ENCODE measurements around the gene MYL9. TPM values are rescaled to one million over a fixed set of nuclear protein-coding genes. Genes with fewer than 3 reads are reported as not detected.
"Not testable (repeated sequence)": the region's sequence is repeated elsewhere in the genome, so short reads cannot be mapped to it uniquely, and the experiment has no call there.

The MYL9 gene
- total and polyA plus RNA-seq, 8 donors = 9.9 to 122 (median 31.7) TPM

GRCh38 chr20:36519012-36519719, 22.2 kb upstream of the MYL9 start:
- no peak for DNase-seq
- no peak for FAIRE-seq
- Histone ChIP-seq H3K27me3 (no peaks in the 10 kb centered on the region), H3K4me1 (no peaks in the 10 kb centered on the region), H3K9me3 (no peaks in the 10 kb centered on the region), H3K27ac (no peak overlapping the region), H3K36me3 (peaks cover 0 to 23% (median 2%) of the 10 kb centered on the region in 3 donors), H3K4me3 (no peak overlapping the region)
- TF ChIP-seq, protein P1, sequence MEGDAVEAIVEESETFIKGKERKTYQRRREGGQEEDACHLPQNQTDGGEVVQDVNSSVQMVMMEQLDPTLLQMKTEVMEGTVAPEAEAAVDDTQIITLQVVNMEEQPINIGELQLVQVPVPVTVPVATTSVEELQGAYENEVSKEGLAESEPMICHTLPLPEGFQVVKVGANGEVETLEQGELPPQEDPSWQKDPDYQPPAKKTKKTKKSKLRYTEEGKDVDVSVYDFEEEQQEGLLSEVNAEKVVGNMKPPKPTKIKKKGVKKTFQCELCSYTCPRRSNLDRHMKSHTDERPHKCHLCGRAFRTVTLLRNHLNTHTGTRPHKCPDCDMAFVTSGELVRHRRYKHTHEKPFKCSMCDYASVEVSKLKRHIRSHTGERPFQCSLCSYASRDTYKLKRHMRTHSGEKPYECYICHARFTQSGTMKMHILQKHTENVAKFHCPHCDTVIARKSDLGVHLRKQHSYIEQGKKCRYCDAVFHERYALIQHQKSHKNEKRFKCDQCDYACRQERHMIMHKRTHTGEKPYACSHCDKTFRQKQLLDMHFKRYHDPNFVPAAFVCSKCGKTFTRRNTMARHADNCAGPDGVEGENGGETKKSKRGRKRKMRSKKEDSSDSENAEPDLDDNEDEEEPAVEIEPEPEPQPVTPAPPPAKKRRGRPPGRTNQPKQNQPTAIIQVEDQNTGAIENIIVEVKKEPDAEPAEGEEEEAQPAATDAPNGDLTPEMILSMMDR (IDR thresholded peaks at IDR 0.05) = no peak
- intact Hi-C loops (cut with DNase I) = no loop called here
- WGBS, 2 donors = 96 to 98% methylated on average over 17 of the region's 17 CpGs
- no peak for ATAC-seq

GRCh38 chr20:36519944-36520343, 21.4 kb upstream of the MYL9 start:
- no peak overlapping the region for H3K27ac ChIP-seq
- no peak overlapping the region for H3K4me3 ChIP-seq
- no peak for ATAC-seq
- H3K27me3 ChIP-seq = no peaks in the 10 kb centered on the region
- peaks cover 0 to 31% (median 9%) of the 10 kb centered on the region in 3 donors for H3K36me3 ChIP-seq
- H3K4me1 ChIP-seq = no peaks in the 10 kb centered on the region
- WGBS, 2 donors = 89 to 95% methylated on average over 2 of the region's 2 CpGs
- H3K9me3 ChIP-seq = no peaks in the 10 kb centered on the region
- DNase-seq = no peak
- intact Hi-C loops (cut with DNase I) = no loop called here
- TF ChIP-seq, protein P1 (IDR thresholded peaks at IDR 0.05) = no peak
- FAIRE-seq = no peak

- Histone ChIP-seq H3K4me1 (no peaks in the 10 kb centered on the region), H3K36me3 (peaks cover 0 to 47% (median 15%) of the 10 kb centered on the region in 3 donors), H3K9me3 (no peaks in the 10 kb centered on the region), H3K27ac (no peak overlapping the region), H3K27me3 (no peaks in the 10 kb centered on the region), H3K4me3 (no peak overlapping the region)
- TF ChIP-seq, protein P1 (IDR thresholded peaks at IDR 0.05) = no peak
- FAIRE-seq (no peak), ATAC-seq (no peak), DNase-seq (no peak)
- WGBS, 2 donors = 88 to 92% methylated on average over 1 of the region's 1 CpG
- intact Hi-C loops (cut with DNase I) = no loop called here
These were observed 19.8 kb upstream of the MYL9 start for GRCh38 chr20:36521526-36521925.

DNA sequence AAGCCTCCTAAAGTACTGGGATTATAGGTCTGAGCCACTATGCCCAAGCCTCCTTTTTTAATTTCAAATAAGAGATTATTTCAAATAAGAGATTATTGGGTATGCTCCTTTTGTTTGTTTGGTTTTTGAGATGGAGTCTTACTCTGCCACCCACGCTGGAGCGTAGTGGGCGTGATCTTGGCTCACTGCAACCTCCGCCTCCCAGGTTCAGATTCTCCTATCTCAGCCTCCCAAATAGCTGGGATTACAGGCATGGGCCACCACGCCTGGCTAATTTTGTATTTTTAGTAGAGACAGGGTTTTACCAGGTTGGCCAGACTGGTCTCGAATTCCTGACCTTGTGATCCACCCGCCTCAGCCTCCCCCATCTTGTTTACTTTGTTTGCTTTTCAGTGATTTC, 18.9 kb upstream of the MYL9 start:
- peaks cover 0 to 56% (median 17%) of the 10 kb centered on the region in 3 donors for H3K36me3 ChIP-seq
- H3K9me3 ChIP-seq; H3K4me3 ChIP-seq; H3K4me1 ChIP-seq; intact Hi-C loops (cut with DNase I); H3K27me3 ChIP-seq; DNase-seq; ATAC-seq; H3K27ac ChIP-seq; FAIRE-seq: not testable (repeated sequence)
- WGBS, 2 donors = 89 to 92% methylated on average over 7 of the region's 7 CpGs

DNA sequence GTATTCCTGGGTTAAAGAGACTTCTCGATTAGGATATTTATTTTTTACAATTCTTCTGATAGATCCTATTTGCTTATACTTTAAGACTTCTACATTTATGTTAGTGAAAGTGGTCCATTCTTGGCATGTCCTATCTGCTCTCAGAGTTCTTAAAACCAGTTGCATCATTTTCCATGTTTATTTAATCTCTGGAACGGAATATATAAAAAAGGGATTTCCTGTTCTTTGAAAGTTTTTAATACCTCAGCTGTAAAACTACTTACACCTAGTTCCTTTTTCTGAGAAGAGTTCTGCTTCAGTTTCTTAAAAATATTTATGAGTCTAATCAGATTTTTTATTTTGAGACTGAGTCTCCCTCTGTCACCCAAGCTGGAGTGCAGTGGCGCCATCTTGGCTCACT, 18.0 kb upstream of the MYL9 start:
- ATAC-seq (no peak), DNase-seq (no peak), FAIRE-seq (no peak)
- intact Hi-C loops (cut with DNase I) = no loop called here
- H3K9me3 ChIP-seq = no peaks in the 10 kb centered on the region
- TF ChIP-seq, protein P1 (IDR thresholded peaks at IDR 0.05) = no peak
- no peaks in the 10 kb centered on the region for H3K27me3 ChIP-seq
- no peak overlapping the region for H3K27ac ChIP-seq
- peaks cover 0 to 61% (median 17%) of the 10 kb centered on the region in 3 donors for H3K36me3 ChIP-seq
- WGBS, 2 donors = 84 to 85% methylated on average over 3 of the region's 3 CpGs
- H3K4me3 ChIP-seq = no peak overlapping the region
- H3K4me1 ChIP-seq = peaks cover 0 to 6% (median 0%) of the 10 kb centered on the region in 3 donors
